HUES64 (cell line): Measurements from ENCODE around the gene DPP6.

ENCODE experiments used
- H3K27ac ChIP-seq: 2 replicates; pipeline ENCODE4 v1.7.0; 2013; ENCODE audit warnings: low read depth, low read length, inconsistent platforms
- H3K27me3 ChIP-seq: 2 replicates; pipeline ENCODE4 v1.6.1; 2013; ENCODE audit warnings: mild to moderate bottlenecking, low read length; ENCODE audit not compliant: insufficient read depth
- H3K36me3 ChIP-seq: 2 replicates; pipeline ENCODE4 v1.6.1; 2013; ENCODE audit warnings: mild to moderate bottlenecking, low read length; ENCODE audit not compliant: insufficient read depth
- H3K4me1 ChIP-seq: 2 replicates; pipeline ENCODE4 v1.6.1; 2013; ENCODE audit warnings: mild to moderate bottlenecking, low read length, moderate library complexity; ENCODE audit not compliant: insufficient read depth
- H3K4me3 ChIP-seq: 2 replicates; pipeline ENCODE4 v1.5.1; 2013; ENCODE audit warnings: mild to moderate bottlenecking, low read length, moderate library complexity
- H3K9ac ChIP-seq: 2 replicates; pipeline ENCODE4 v1.6.1; 2013; ENCODE audit warnings: mild to moderate bottlenecking, low read depth, low read length
- H3K9me3 ChIP-seq: 2 replicates; pipeline ENCODE4 v1.6.1; 2013; ENCODE audit warnings: low read depth, low read length; ENCODE audit not compliant: insufficient read depth
- WGBS: fragments of 150-250, 120-280 bp; methylation state at CpG from one replicate; pipeline ENCODE4 v1.1.7; 2013; ENCODE audit warnings: missing lambda C conversion rate; 5-methylcytosine and 5-hydroxymethylcytosine counted together

The DPP6 gene

DNA sequence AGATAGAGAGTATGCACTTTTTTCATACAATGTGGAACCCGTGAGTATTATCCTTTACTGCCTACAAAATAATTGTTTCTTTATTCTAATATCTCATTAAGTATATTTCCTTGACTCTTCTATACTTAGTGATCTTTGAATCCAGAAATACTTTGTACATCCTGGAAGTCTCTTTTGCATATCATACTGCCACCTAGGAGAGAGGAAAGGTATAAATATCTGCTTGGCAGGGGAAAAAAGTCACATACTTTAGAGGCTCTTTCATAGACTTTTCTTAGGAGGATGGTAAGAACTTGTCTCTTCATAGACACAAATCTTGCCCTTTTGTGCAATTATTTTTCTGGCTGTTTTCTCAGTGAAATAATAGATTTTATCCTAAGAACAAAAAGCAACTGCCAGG is 514.7 kb downstream of the DPP6 start:
- no peaks in the 10 kb centered on the region for H3K36me3 ChIP-seq
- no peaks in the 10 kb centered on the region for H3K9me3 ChIP-seq
- no CpG with 5 or more reads among the region's 1 CpG for WGBS
- H3K4me1 ChIP-seq = no peaks in the 10 kb centered on the region
- no peak overlapping the region for H3K9ac ChIP-seq
- no peaks in the 10 kb centered on the region for H3K27me3 ChIP-seq
- H3K27ac ChIP-seq = no peak overlapping the region
- H3K4me3 ChIP-seq = no peak overlapping the region

- Histone ChIP-seq H3K4me3 (no peak overlapping the region), H3K27me3 (no peaks in the 10 kb centered on the region), H3K27ac (no peak overlapping the region), H3K9me3 (no peaks in the 10 kb centered on the region), H3K36me3 (no peaks in the 10 kb centered on the region), H3K9ac (no peak overlapping the region), H3K4me1 (no peaks in the 10 kb centered on the region)
- WGBS = 86% methylated on average over 10 of the region's 10 CpGs
Measured at GRCh38 chr7:154568346-154568745, 516.1 kb downstream of the DPP6 start.

GRCh38 chr7:154569916-154570315 is 517.7 kb downstream of the DPP6 start:
- WGBS = 98% methylated on average over 2 of the region's 2 CpGs
- Histone ChIP-seq H3K9me3 (peaks cover 10% of the 10 kb centered on the region), H3K27me3 (no peaks in the 10 kb centered on the region), H3K27ac (no peak overlapping the region), H3K4me3 (no peak overlapping the region), H3K9ac (no peak overlapping the region), H3K36me3 (no peaks in the 10 kb centered on the region), H3K4me1 (no peaks in the 10 kb centered on the region)

GRCh38 chr7:154571772-154572171 is 519.6 kb downstream of the DPP6 start:
- peaks cover 10% of the 10 kb centered on the region for H3K9me3 ChIP-seq
- H3K9ac ChIP-seq = no peak overlapping the region
- H3K27me3 ChIP-seq = no peaks in the 10 kb centered on the region
- H3K4me3 ChIP-seq = no peak overlapping the region
- WGBS = 91% methylated on average over 3 of the region's 3 CpGs
- no peaks in the 10 kb centered on the region for H3K36me3 ChIP-seq
- no peak overlapping the region for H3K27ac ChIP-seq
- no peaks in the 10 kb centered on the region for H3K4me1 ChIP-seq

- WGBS = 94% methylated on average over 2 of the region's 2 CpGs
- Histone ChIP-seq H3K27ac (no peak overlapping the region), H3K36me3 (no peaks in the 10 kb centered on the region), H3K4me3 (no peak overlapping the region), H3K9ac (no peak overlapping the region), H3K4me1 (no peaks in the 10 kb centered on the region), H3K9me3 (peaks cover 10% of the 10 kb centered on the region), H3K27me3 (no peaks in the 10 kb centered on the region)
Measured at GRCh38 chr7:154574235-154574634, 522.0 kb downstream of the DPP6 start.

- WGBS = 93% methylated on average over 3 of the region's 3 CpGs
- H3K4me3 ChIP-seq = no peak overlapping the region
- no peaks in the 10 kb centered on the region for H3K36me3 ChIP-seq
- peaks cover 10% of the 10 kb centered on the region for H3K9me3 ChIP-seq
- H3K27ac ChIP-seq = no peak overlapping the region
- no peaks in the 10 kb centered on the region for H3K4me1 ChIP-seq
- H3K27me3 ChIP-seq = no peaks in the 10 kb centered on the region
- no peak overlapping the region for H3K9ac ChIP-seq
Measured at GRCh38 chr7:154575497-154575896, 523.3 kb downstream of the DPP6 start.

GRCh38 chr7:154576604-154577003 is 524.4 kb downstream of the DPP6 start:
- H3K27me3 ChIP-seq = no peaks in the 10 kb centered on the region
- peaks cover 10% of the 10 kb centered on the region for H3K9me3 ChIP-seq
- H3K36me3 ChIP-seq = no peaks in the 10 kb centered on the region
- 92% methylated on average over 7 of the region's 7 CpGs for WGBS
- no peak overlapping the region for H3K27ac ChIP-seq
- no peak overlapping the region for H3K9ac ChIP-seq
- no peaks in the 10 kb centered on the region for H3K4me1 ChIP-seq
- no peak overlapping the region for H3K4me3 ChIP-seq

- no peaks in the 10 kb centered on the region for H3K4me1 ChIP-seq
- H3K27ac ChIP-seq = no peak overlapping the region
- H3K9ac ChIP-seq = no peak overlapping the region
- no peak overlapping the region for H3K4me3 ChIP-seq
- H3K27me3 ChIP-seq = no peaks in the 10 kb centered on the region
- H3K36me3 ChIP-seq = no peaks in the 10 kb centered on the region
- peaks cover 10% of the 10 kb centered on the region for H3K9me3 ChIP-seq
- 93% methylated on average over 10 of the region's 10 CpGs for WGBS
Measured at GRCh38 chr7:154577141-154577873, 525.1 kb downstream of the DPP6 start.

GRCh38 chr7:154578336-154578735 is 526.1 kb downstream of the DPP6 start:
- Histone ChIP-seq H3K9me3 (peaks cover 10% of the 10 kb centered on the region), H3K9ac (no peak overlapping the region), H3K27ac (no peak overlapping the region), H3K4me1 (no peaks in the 10 kb centered on the region), H3K36me3 (no peaks in the 10 kb centered on the region), H3K27me3 (no peaks in the 10 kb centered on the region), H3K4me3 (no peak overlapping the region)
- WGBS = 94% methylated on average over 6 of the region's 6 CpGs

DNA sequence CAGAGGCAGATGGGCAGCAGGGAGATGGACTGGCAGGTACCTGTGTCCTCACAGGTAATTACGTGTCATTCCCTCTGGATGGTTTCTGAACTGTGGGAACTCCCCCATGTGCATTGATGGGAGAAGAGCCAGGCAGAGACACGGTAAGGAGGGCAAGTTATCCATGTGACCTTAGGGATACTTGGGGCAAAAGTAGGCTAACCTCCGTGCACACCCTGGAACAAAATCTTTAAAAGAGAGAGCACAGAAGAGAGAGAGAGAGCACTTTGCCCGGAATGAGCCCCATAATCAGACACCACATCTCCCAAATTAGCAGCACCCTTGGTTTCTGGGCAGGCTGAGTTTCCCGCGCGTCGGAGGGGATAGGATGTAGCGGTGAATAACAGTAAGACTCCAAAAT is 527.5 kb downstream of the DPP6 start:
- Histone ChIP-seq H3K9ac (no peak overlapping the region), H3K27me3 (no peaks in the 10 kb centered on the region), H3K4me3 (no peak overlapping the region), H3K9me3 (no peaks in the 10 kb centered on the region), H3K4me1 (peaks cover 3% of the 10 kb centered on the region; the same call in 1 of the 2 replicates), H3K36me3 (no peaks in the 10 kb centered on the region), H3K27ac (no peak overlapping the region)
- 94% methylated on average over 8 of the region's 9 CpGs for WGBS

GRCh38 chr7:154581251-154581890 is 529.2 kb downstream of the DPP6 start:
- peaks cover 3% of the 10 kb centered on the region; the same call in 1 of the 2 replicates for H3K4me1 ChIP-seq
- no peak overlapping the region for H3K4me3 ChIP-seq
- H3K27me3 ChIP-seq = no peaks in the 10 kb centered on the region
- WGBS = 93% methylated on average over 10 of the region's 10 CpGs
- no peaks in the 10 kb centered on the region for H3K9me3 ChIP-seq
- H3K9ac ChIP-seq = no peak overlapping the region
- H3K36me3 ChIP-seq = no peaks in the 10 kb centered on the region
- no peak overlapping the region for H3K27ac ChIP-seq
